WTC11 (cell line): ENCODE data around the gene SGMS1. TPM values are rescaled to one million over a fixed set of nuclear protein-coding genes. Genes with fewer than 3 reads are reported as not detected.
A peak's percentile ranks its signal among the peaks of the same experiment; 100 is the strongest.

Experiments
- ATAC-seq: fragments of 200-7000 bp; cut with Tn5 transposase; 2 replicates; pipeline ENCODE4 v1.10.0; 2021; ENCODE audit warnings: mild to moderate bottlenecking, moderate library complexity
- CTCF ChIA-PET: fragments of 300-600 bp; sonication (Branson Sonifier 250); formaldehyde crosslinking; loops from one replicate; lab custom pipeline; 2021; ENCODE audit warnings: antibody characterized with exemption; lab: Charles Lee
- POLR2A ChIA-PET: fragments of 350-600 bp; sonication (Branson Sonifier 250); formaldehyde crosslinking; loops from one replicate; lab custom pipeline; 2021; ENCODE audit warnings: antibody characterized with exemption; lab: Charles Lee
- DNase-seq: peaks from one replicate; pipeline ENCODE4 v3.0.0; 2021; ENCODE audit warnings: low spot score
- H3K27ac Mint-ChIP-seq: 2 replicates; pipeline ENCODE4 v1.8.0; 2021; ENCODE audit warnings: mixed read lengths
- H3K27me3 Mint-ChIP-seq: 2 replicates; pipeline ENCODE4 v1.8.0; 2021; ENCODE audit warnings: low read depth, mild to moderate bottlenecking, moderate library complexity, mixed read lengths
- H3K36me3 Mint-ChIP-seq: 2 replicates; pipeline ENCODE4 v1.8.0; 2021; ENCODE audit warnings: mixed read lengths
- H3K4me1 Mint-ChIP-seq: 2 replicates; pipeline ENCODE4 v1.8.0; 2022; ENCODE audit warnings: mixed read lengths
- H3K4me3 Mint-ChIP-seq: 2 replicates; pipeline ENCODE4 v1.8.0; 2021; ENCODE audit warnings: mild to moderate bottlenecking, moderate library complexity, mixed read lengths
- H3K9me3 Mint-ChIP-seq: 2 replicates; pipeline ENCODE4 v1.8.0; 2021; ENCODE audit warnings: mixed read lengths
- ATF1 ChIP-seq: sonication (generic); formaldehyde crosslinking; IDR thresholded peaks from 2 replicates; pipeline ENCODE4 v1.8.1; 2023; ENCODE audit warnings: mild to moderate bottlenecking, moderate library complexity, missing genetic modification reagents
- ELF4 ChIP-seq: sonication (generic); formaldehyde crosslinking; IDR thresholded peaks from 2 replicates; pipeline ENCODE4 v1.8.1; 2022; ENCODE audit warnings: low read depth, mild to moderate bottlenecking, moderate library complexity, missing genetic modification reagents
- ETV6 ChIP-seq: sonication (generic); formaldehyde crosslinking; IDR thresholded peaks from 2 replicates; pipeline ENCODE4 v1.8.1; 2022; ENCODE audit warnings: mild to moderate bottlenecking, missing genetic modification reagents
- FOXJ3 ChIP-seq: sonication (generic); formaldehyde crosslinking; IDR thresholded peaks from 2 replicates; pipeline ENCODE4 v1.9.0; 2021; ENCODE audit warnings: missing genetic modification reagents, mild to moderate bottlenecking, borderline replicate concordance
- GABPB1 ChIP-seq: sonication (generic); formaldehyde crosslinking; IDR thresholded peaks from 2 replicates; pipeline ENCODE4 v1.8.1; 2023; ENCODE audit warnings: mild to moderate bottlenecking, missing genetic modification reagents
- HMGA2 ChIP-seq: fragments of 250-450 bp; sonication (Bioruptor Pico); IDR thresholded peaks from 2 replicates; pipeline ENCODE4 v1.4.0; 2021; ENCODE audit warnings: mild to moderate bottlenecking, moderate library complexity
- KAT7 ChIP-seq: sonication (generic); formaldehyde crosslinking; IDR thresholded peaks from 2 replicates; pipeline ENCODE4 v1.8.1; 2023; ENCODE audit warnings: missing genetic modification reagents, mild to moderate bottlenecking, borderline replicate concordance
- MYBL2 ChIP-seq: sonication (generic); formaldehyde crosslinking; IDR thresholded peaks from 2 replicates; pipeline ENCODE4 v1.8.1; 2023; ENCODE audit warnings: mild to moderate bottlenecking, moderate library complexity, missing genetic modification reagents
- NFE2L1 ChIP-seq: sonication (generic); formaldehyde crosslinking; IDR thresholded peaks from 2 replicates; pipeline ENCODE4 v1.8.1; 2023; ENCODE audit warnings: missing genetic modification reagents
- NFYB ChIP-seq: sonication (generic); formaldehyde crosslinking; conservative IDR thresholded peaks from 2 replicates; pipeline ENCODE4 v1.8.0; 2022; ENCODE audit warnings: low read depth, missing genetic modification reagents
- NR1H2 ChIP-seq: sonication (generic); formaldehyde crosslinking; IDR thresholded peaks from 2 replicates; pipeline ENCODE4 v1.9.0; 2021; ENCODE audit warnings: mild to moderate bottlenecking, moderate library complexity, missing genetic modification reagents
- NR3C1 ChIP-seq: sonication (generic); formaldehyde crosslinking; conservative IDR thresholded peaks from 2 replicates; pipeline ENCODE4 v1.8.1; 2023; ENCODE audit warnings: low read depth, mild to moderate bottlenecking, missing genetic modification reagents
- SOX15 ChIP-seq: fragments of 250-450 bp; sonication (Bioruptor Pico); IDR thresholded peaks from 2 replicates; pipeline ENCODE4 v1.9.0; 2021; ENCODE audit warnings: mild to moderate bottlenecking
- TP53 ChIP-seq: sonication (generic); formaldehyde crosslinking; IDR thresholded peaks from 2 replicates; pipeline ENCODE4 v1.8.1; 2023; ENCODE audit warnings: mild to moderate bottlenecking, missing genetic modification reagents
- total RNA-seq: library from RNA; stranded (reverse); gene quantifications from 3 replicates; pipeline ENCODE4 v1.2.3, GENCODE V29; 2021
- TF ChIP-seq, protein P1 (sequence below): fragments of 250-450 bp; sonication (Bioruptor Pico); conservative IDR thresholded peaks from 2 replicates; pipeline ENCODE4 v1.9.0; 2021; ENCODE audit warnings: mild to moderate bottlenecking
- TF ChIP-seq, protein P2 (sequence below): sonication (generic); formaldehyde crosslinking; IDR thresholded peaks from 2 replicates; pipeline ENCODE4 v1.8.1; 2022; ENCODE audit warnings: missing genetic modification reagents, borderline replicate concordance
- TF ChIP-seq, protein P3 (sequence below): sonication (generic); formaldehyde crosslinking; IDR thresholded peaks from 2 replicates; pipeline ENCODE4 v1.8.0; 2022; ENCODE audit warnings: mild to moderate bottlenecking, missing genetic modification reagents
- TF ChIP-seq, protein P4 (sequence below): fragments of 250-450 bp; sonication (Bioruptor Pico); IDR thresholded peaks from 2 replicates; pipeline ENCODE4 v1.9.0; 2021; ENCODE audit warnings: mild to moderate bottlenecking
- TF ChIP-seq, protein P5 (sequence below): sonication (generic); formaldehyde crosslinking; IDR thresholded peaks from 2 replicates; pipeline ENCODE4 v1.8.0; 2023; ENCODE audit warnings: missing genetic modification reagents
- TF ChIP-seq, protein P6 (sequence below): sonication (generic); formaldehyde crosslinking; IDR thresholded peaks from 2 replicates; pipeline ENCODE4 v1.8.1; 2022; ENCODE audit warnings: low read depth, missing genetic modification reagents, borderline replicate concordance
- TF ChIP-seq, protein P7 (sequence below): sonication (generic); formaldehyde crosslinking; IDR thresholded peaks from 2 replicates; pipeline ENCODE4 v1.8.0; 2023; ENCODE audit warnings: missing genetic modification reagents, mild to moderate bottlenecking, borderline replicate concordance

Gene SGMS1
- total RNA-seq, 1 experiment from 2014 or later: 13.2 TPM

DNA sequence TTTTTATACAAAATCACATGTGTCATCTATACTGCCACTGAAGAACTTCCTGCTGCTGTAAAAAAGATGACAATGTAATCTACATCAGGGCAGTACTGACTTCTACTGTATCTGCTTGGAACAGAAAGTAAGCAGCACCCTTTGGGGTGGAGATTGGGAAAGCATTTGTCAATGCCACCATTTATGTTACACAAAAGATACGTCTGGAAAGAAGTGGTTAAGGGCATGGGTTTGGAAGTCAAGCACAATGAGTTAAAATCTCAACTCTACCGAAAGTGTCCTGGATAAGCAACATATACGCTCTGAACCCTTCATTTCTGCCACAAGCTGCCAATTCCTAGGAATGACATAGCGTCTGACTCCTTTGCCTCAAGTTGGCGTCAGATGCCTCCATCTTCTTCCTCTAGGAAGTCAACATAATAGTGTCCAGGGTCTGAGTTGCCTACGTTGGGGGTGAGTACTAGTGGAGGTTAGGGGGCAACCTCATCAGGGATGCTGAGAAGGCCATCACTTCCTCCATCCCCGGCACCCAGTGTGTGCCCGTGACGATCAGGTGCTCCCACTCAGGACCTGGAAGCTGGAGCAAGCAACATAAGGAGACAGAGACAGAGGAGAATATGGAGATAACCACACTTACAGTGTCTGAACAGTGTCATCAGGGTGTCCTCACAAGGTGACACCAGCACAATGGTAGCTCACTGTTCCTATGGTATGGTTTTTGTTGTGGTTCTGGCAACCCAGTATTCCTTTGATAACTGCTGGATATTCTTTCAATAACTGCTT is 58.3 kb downstream of the SGMS1 start:
- H3K4me3 Mint-ChIP-seq: no peak overlapping the region
- no peaks in the 10 kb centered on the region; the same call in 1 of the 2 replicates for H3K36me3 Mint-ChIP-seq
- CTCF ChIA-PET: no interaction called here
- H3K4me1 Mint-ChIP-seq: peaks cover 77% of the 10 kb centered on the region
- H3K27me3 Mint-ChIP-seq: no peaks in the 10 kb centered on the region
- POLR2A ChIA-PET: no interaction called here
- peaks cover 3% of the 10 kb centered on the region; the same call in 1 of the 2 replicates for H3K9me3 Mint-ChIP-seq
- H3K27ac Mint-ChIP-seq: peak overlapping the region; percentile 72; the same call in 1 of the 2 replicates
- ATAC-seq: no peak
- no peak for DNase-seq
- no peak for TF ChIP-seq TP53
- no peak for TF ChIP-seq SOX15 (CRISPR knock-in tag)
- TF ChIP-seq, protein P1, sequence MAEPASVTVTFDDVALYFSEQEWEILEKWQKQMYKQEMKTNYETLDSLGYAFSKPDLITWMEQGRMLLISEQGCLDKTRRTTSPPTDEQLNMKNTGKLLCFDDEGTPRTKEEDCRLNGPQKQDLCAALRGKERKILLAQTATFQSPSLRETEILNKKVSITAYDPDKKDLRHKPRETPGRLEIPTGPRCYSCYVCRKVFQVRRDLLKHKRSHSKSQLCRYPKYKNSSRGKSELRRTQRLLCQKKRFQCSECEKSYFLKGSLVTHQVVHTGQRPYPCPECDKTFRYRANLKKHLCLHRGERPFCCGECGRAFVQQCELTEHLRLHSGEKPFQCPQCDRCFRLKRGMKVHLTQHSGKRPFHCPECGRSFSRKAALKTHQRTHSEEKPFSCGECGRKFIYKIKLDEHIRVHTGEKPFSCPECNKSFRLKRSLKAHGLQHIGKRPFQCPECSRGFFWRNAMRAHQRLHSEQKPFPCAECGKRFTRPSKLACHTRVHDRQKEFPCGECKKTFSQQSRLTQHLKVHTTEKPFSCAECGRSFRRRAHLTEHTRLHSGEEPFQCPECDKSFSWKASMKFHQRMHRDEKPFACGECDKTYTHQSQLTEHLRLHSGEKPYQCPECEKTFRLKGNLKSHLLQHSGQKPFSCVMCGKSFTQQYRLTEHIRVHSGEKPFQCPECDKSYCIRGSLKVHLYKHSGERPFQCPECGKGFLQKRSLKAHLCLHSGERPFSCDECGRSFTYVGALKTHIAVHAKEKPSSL (CRISPR knock-in tag): no peak
- TF ChIP-seq HMGA2 (CRISPR knock-in tag): no peak
- TF ChIP-seq, protein P2, sequence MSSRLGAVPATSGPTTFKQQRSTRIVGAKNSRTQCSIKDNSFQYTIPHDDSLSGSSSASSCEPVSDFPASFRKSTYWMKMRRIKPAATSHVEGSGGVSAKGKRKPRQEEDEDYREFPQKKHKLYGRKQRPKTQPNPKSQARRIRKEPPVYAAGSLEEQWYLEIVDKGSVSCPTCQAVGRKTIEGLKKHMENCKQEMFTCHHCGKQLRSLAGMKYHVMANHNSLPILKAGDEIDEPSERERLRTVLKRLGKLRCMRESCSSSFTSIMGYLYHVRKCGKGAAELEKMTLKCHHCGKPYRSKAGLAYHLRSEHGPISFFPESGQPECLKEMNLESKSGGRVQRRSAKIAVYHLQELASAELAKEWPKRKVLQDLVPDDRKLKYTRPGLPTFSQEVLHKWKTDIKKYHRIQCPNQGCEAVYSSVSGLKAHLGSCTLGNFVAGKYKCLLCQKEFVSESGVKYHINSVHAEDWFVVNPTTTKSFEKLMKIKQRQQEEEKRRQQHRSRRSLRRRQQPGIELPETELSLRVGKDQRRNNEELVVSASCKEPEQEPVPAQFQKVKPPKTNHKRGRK (CRISPR knock-in tag): no peak
- no peak for TF ChIP-seq KAT7 (CRISPR knock-in tag)
- no peak for TF ChIP-seq FOXJ3 (CRISPR knock-in tag)
- TF ChIP-seq, protein P3, sequence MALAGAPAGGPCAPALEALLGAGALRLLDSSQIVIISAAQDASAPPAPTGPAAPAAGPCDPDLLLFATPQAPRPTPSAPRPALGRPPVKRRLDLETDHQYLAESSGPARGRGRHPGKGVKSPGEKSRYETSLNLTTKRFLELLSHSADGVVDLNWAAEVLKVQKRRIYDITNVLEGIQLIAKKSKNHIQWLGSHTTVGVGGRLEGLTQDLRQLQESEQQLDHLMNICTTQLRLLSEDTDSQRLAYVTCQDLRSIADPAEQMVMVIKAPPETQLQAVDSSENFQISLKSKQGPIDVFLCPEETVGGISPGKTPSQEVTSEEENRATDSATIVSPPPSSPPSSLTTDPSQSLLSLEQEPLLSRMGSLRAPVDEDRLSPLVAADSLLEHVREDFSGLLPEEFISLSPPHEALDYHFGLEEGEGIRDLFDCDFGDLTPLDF (CRISPR knock-in tag): no peak
- no peak for TF ChIP-seq GABPB1
- TF ChIP-seq NR1H2: no peak

DNA sequence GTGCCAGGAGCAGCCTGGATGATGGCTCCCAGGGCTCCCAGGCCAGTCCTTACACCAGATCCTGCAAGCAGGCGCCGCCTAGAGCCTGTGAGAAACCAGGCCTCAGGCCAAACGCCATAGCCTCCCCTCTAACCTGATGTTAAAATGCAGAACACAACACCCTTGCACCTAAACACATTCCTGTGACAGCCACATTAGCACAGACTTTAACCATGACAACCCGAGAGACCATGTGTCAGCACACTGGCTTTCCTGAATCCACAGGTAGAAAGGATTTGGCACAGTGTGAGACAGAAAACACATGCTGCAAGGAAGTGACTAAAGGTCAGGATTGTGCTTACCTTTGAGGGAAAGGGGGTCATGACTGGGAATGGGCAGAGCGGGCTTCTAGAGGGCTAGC is 59.9 kb downstream of the SGMS1 start:
- H3K9me3 Mint-ChIP-seq: peaks cover 3% of the 10 kb centered on the region; the same call in 1 of the 2 replicates
- no peaks in the 10 kb centered on the region for H3K27me3 Mint-ChIP-seq
- POLR2A ChIA-PET: no interaction called here
- DNase-seq (peak; percentile 61), ATAC-seq (peak; percentile 79)
- peak overlapping the region; percentile 89 for H3K27ac Mint-ChIP-seq
- CTCF ChIA-PET: no interaction called here
- no peaks in the 10 kb centered on the region; the same call in 1 of the 2 replicates for H3K36me3 Mint-ChIP-seq
- peaks cover 77% of the 10 kb centered on the region for H3K4me1 Mint-ChIP-seq
- no peak overlapping the region for H3K4me3 Mint-ChIP-seq
- TF ChIP-seq, protein P3 (CRISPR knock-in tag): no peak
- TF ChIP-seq ATF1 (CRISPR knock-in tag) (no peak), NR3C1 (CRISPR knock-in tag) (no peak), MYBL2 (no peak), NFE2L1 (no peak), ELF4 (no peak), NFYB (CRISPR knock-in tag) (no peak), ETV6 (no peak)
- TF ChIP-seq, protein P4, sequence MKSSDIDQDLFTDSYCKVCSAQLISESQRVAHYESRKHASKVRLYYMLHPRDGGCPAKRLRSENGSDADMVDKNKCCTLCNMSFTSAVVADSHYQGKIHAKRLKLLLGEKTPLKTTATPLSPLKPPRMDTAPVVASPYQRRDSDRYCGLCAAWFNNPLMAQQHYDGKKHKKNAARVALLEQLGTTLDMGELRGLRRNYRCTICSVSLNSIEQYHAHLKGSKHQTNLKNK (CRISPR knock-in tag): no peak
- TF ChIP-seq, protein P5, sequence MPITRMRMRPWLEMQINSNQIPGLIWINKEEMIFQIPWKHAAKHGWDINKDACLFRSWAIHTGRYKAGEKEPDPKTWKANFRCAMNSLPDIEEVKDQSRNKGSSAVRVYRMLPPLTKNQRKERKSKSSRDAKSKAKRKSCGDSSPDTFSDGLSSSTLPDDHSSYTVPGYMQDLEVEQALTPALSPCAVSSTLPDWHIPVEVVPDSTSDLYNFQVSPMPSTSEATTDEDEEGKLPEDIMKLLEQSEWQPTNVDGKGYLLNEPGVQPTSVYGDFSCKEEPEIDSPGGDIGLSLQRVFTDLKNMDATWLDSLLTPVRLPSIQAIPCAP (CRISPR knock-in tag): no peak
- TF ChIP-seq, protein P6, sequence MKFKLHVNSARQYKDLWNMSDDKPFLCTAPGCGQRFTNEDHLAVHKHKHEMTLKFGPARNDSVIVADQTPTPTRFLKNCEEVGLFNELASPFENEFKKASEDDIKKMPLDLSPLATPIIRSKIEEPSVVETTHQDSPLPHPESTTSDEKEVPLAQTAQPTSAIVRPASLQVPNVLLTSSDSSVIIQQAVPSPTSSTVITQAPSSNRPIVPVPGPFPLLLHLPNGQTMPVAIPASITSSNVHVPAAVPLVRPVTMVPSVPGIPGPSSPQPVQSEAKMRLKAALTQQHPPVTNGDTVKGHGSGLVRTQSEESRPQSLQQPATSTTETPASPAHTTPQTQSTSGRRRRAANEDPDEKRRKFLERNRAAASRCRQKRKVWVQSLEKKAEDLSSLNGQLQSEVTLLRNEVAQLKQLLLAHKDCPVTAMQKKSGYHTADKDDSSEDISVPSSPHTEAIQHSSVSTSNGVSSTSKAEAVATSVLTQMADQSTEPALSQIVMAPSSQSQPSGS (CRISPR knock-in tag): no peak
- TF ChIP-seq, protein P7, sequence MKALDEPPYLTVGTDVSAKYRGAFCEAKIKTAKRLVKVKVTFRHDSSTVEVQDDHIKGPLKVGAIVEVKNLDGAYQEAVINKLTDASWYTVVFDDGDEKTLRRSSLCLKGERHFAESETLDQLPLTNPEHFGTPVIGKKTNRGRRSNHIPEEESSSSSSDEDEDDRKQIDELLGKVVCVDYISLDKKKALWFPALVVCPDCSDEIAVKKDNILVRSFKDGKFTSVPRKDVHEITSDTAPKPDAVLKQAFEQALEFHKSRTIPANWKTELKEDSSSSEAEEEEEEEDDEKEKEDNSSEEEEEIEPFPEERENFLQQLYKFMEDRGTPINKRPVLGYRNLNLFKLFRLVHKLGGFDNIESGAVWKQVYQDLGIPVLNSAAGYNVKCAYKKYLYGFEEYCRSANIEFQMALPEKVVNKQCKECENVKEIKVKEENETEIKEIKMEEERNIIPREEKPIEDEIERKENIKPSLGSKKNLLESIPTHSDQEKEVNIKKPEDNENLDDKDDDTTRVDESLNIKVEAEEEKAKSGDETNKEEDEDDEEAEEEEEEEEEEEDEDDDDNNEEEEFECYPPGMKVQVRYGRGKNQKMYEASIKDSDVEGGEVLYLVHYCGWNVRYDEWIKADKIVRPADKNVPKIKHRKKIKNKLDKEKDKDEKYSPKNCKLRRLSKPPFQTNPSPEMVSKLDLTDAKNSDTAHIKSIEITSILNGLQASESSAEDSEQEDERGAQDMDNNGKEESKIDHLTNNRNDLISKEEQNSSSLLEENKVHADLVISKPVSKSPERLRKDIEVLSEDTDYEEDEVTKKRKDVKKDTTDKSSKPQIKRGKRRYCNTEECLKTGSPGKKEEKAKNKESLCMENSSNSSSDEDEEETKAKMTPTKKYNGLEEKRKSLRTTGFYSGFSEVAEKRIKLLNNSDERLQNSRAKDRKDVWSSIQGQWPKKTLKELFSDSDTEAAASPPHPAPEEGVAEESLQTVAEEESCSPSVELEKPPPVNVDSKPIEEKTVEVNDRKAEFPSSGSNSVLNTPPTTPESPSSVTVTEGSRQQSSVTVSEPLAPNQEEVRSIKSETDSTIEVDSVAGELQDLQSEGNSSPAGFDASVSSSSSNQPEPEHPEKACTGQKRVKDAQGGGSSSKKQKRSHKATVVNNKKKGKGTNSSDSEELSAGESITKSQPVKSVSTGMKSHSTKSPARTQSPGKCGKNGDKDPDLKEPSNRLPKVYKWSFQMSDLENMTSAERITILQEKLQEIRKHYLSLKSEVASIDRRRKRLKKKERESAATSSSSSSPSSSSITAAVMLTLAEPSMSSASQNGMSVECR (CRISPR knock-in tag): no peak
